ENCODE measurements around the gene STAC3. TPM values are rescaled to one million over a fixed set of nuclear protein-coding genes. Genes with fewer than 3 reads are reported as not detected.
A peak's percentile ranks its signal among the peaks of the same experiment; 100 is the strongest.

Gene STAC3
- total and polyA plus RNA-seq, 2 of the 8 experiments (the other 6 are each of a cell fraction or from before 2014, with no cell fraction given), result 0.70 to 1.3 TPM

GRCh38 chr12:57236925-57237595 lies 13.9 kb downstream of the STAC3 start:
- Histone ChIP-seq H3K4me2 (ENCODE audit: insufficient read depth in 1 of 2, low read depth in 2 of 2, low read length in 2 of 2) (peak overlapping the region; percentile 89 to 91; a peak in 2 of 4 replicates), H2BK12ac (ENCODE audit: low read depth, low read length) (peak overlapping the region; percentile 84; the same call in 1 of the 2 replicates), H3K27me3 (replicated peaks in 1 of 4; ENCODE audit: control insufficient read depth in 3 of 4, extremely low read depth in 1 of 4, insufficient read depth in 3 of 4, low read length in 3 of 4) (peaks cover 54 to 71% (median 66%) of the 10 kb centered on the region in 4 experiments), H3K9ac (replicated peaks in 1 of 4; ENCODE audit: extremely low read depth in 1 of 4, low read depth in 3 of 4, low read length in 3 of 4) (no peak overlapping the region), H3K23me2 (ENCODE audit: low read depth, low read length) (peaks cover 26% of the 10 kb centered on the region), H4K20me1 (replicated peaks in 1 of 2; ENCODE audit: control insufficient read depth in 1 of 2, insufficient read depth in 2 of 2, low read length in 2 of 2) (peaks cover 24 to 38% of the 10 kb centered on the region in 2 experiments), H3K79me2 (ENCODE audit: control insufficient read depth in 1 of 2, insufficient read depth in 2 of 2, low read length in 2 of 2) (no peaks in the 10 kb centered on the region; a peak in 1 of 4 replicates), H3K18ac (ENCODE audit: extremely low read depth, low read length) (no peak overlapping the region), H3K4me3 (ENCODE audit: extremely low read depth in 1 of 4, insufficient read depth in 2 of 4, low read depth in 3 of 4, low read length in 4 of 4) (peak overlapping the region in 1 of 4 experiments; percentile 67; a peak in 1 of 8 replicates), H4K91ac (replicated peaks; ENCODE audit: insufficient read length, low read length) (no peak overlapping the region), H2AK5ac (ENCODE audit: low read depth, low read length) (peak overlapping the region; percentile 91; the same call in 1 of the 2 replicates), H3K4me1 (replicated peaks in 1 of 4; ENCODE audit: control insufficient read depth in 3 of 4, insufficient read depth in 4 of 4, low read length in 3 of 4) (peaks cover 6 to 60% (median 41%) of the 10 kb centered on the region in 4 experiments), H2BK5ac (ENCODE audit: low read depth, low read length) (no peak overlapping the region; the same call in 1 of the 2 replicates), H2AFZ (ENCODE audit: low read length) (no peak overlapping the region), H3K79me1 (ENCODE audit: low read depth, low read length) (no peaks in the 10 kb centered on the region; the same call in 1 of the 2 replicates), H3K14ac (ENCODE audit: insufficient read length) (no peak overlapping the region), H3K9me3 (ENCODE audit: insufficient read depth in 2 of 2, low read depth in 1 of 2, low read length in 1 of 2) (no peaks in the 10 kb centered on the region), H4K5ac (ENCODE audit: insufficient read length, low read depth, low read length) (no peak overlapping the region), H3K56ac (replicated peaks; ENCODE audit: insufficient read length, low read depth, low read length) (no peak overlapping the region), H2BK120ac (replicated peaks; ENCODE audit: low read depth, low read length) (no peak overlapping the region), H3K23ac (ENCODE audit: insufficient read length) (no peak overlapping the region), H3K27ac (ENCODE audit: low read depth, low read length) (no peak overlapping the region), H3K4ac (replicated peaks; ENCODE audit: insufficient read length, low read depth, low read length) (no peak overlapping the region), H2BK20ac (ENCODE audit: low read length) (no peak overlapping the region), H2BK15ac (ENCODE audit: low read length) (no peak overlapping the region), H4K8ac (ENCODE audit: extremely low read depth, insufficient read depth, low read length) (no peak overlapping the region), H3K36me3 (ENCODE audit: control insufficient read depth in 2 of 4, insufficient read depth in 4 of 4, low read length in 3 of 4) (peaks cover 20 to 26% (median 24%) of the 10 kb centered on the region in 4 experiments)
- TF ChIP-seq TAF1 (IDR thresholded peaks at IDR 0.05; ENCODE audit: low read depth, low read length), result no peak
- no peak for TF ChIP-seq KDM4A (IDR thresholded peaks at IDR 0.05; ENCODE audit: low read depth, low read length, severe bottlenecking)
- TF ChIP-seq RNF2 (IDR thresholded peaks at IDR 0.05; ENCODE audit: borderline replicate concordance, low read depth, low read length, missing control alignments, poor library complexity, severe bottlenecking), result peak; percentile 28
- no peak for DNase-seq (ENCODE audit: low read depth in 1 of 2, low spot score in 2 of 2)
- ChIA-PET POLR2A (ENCODE audit: partially characterized antibody) (interaction anchor here (0.7 to 23.7 kb wide), 10 partner anchors 4 to 126 kb away, joined by 3 to 852 read pairs (median 13); partner anchors contain the start of genes LRP1, NXPH4, SHMT2 and STAC3), CTCF (ENCODE audit: partially characterized antibody) (interaction anchor here (0.6 to 27.9 kb wide), 11 partner anchors 9 to 219 kb away, joined by 3 to 726 read pairs (median 4); partner anchors contain the start of genes GLI1, INHBE, NXPH4 and SHMT2)
- FAIRE-seq, result no peak
- WGBS, 2 experiments (ENCODE audit: extremely low coverage in 1 of 2, insufficient coverage in 1 of 2, insufficient read length in 1 of 2, insufficient replicate concordance in 2 of 2, low coverage in 1 of 2, low lambda C conversion rate in 2 of 2, missing lambda C conversion rate in 1 of 2), result 33% methylated on average over 9 of the region's 9 CpGs; no CpG with 5 or more reads in 1 of the 2 experiments
